ENCODE results near the gene CACNA2D1.

CACNA2D1 gene

GRCh38 chr7:81986723-81987470 is 456.7 kb downstream of the CACNA2D1 start:
- H3K4me3 ChIP-seq (ENCODE audit: low read depth, low read length): no peak overlapping the region
- DNase-seq (ENCODE audit: low read depth): no peak
- no peak for TF ChIP-seq CTCF (conservative IDR thresholded peaks at IDR 0.05; ENCODE audit: low read depth, low read length)

- DNase-seq (ENCODE audit: low read depth): no peak
- H3K4me3 ChIP-seq (ENCODE audit: low read depth, low read length): no peak overlapping the region
- TF ChIP-seq CTCF (conservative IDR thresholded peaks at IDR 0.05; ENCODE audit: low read depth, low read length): no peak
Measured at GRCh38 chr7:81983406-81983805, 460.2 kb downstream of the CACNA2D1 start.

GRCh38 chr7:81973117-81973516 is 470.5 kb downstream of the CACNA2D1 start:
- H3K4me3 ChIP-seq (ENCODE audit: low read depth, low read length): no peak overlapping the region
- no peak for TF ChIP-seq CTCF (conservative IDR thresholded peaks at IDR 0.05; ENCODE audit: low read depth, low read length)
- no peak for DNase-seq (ENCODE audit: low read depth)

- no peak for DNase-seq (ENCODE audit: low read depth)
- H3K4me3 ChIP-seq (ENCODE audit: low read depth, low read length): no peak overlapping the region
- no peak for TF ChIP-seq CTCF (conservative IDR thresholded peaks at IDR 0.05; ENCODE audit: low read depth, low read length)
Measured at GRCh38 chr7:81960026-81960425, 483.6 kb downstream of the CACNA2D1 start.

- TF ChIP-seq CTCF (conservative IDR thresholded peaks at IDR 0.05; ENCODE audit: low read depth, low read length): no peak
- no peak for DNase-seq (ENCODE audit: low read depth)
- no peak overlapping the region for H3K4me3 ChIP-seq (ENCODE audit: low read depth, low read length)
Measured at GRCh38 chr7:81957517-81957916, 486.1 kb downstream of the CACNA2D1 start.

GRCh38 chr7:81956520-81956919 is 487.1 kb downstream of the CACNA2D1 start:
- TF ChIP-seq CTCF (conservative IDR thresholded peaks at IDR 0.05; ENCODE audit: low read depth, low read length): peak; percentile 68
- H3K4me3 ChIP-seq (ENCODE audit: low read depth, low read length): no peak overlapping the region
- peak; percentile 79 for DNase-seq (ENCODE audit: low read depth)

GRCh38 chr7:81949306-81949705 is 494.3 kb downstream of the CACNA2D1 start:
- DNase-seq (ENCODE audit: low read depth): no peak
- H3K4me3 ChIP-seq (ENCODE audit: low read depth, low read length): no peak overlapping the region
- no peak for TF ChIP-seq CTCF (conservative IDR thresholded peaks at IDR 0.05; ENCODE audit: low read depth, low read length)
